Measurements from ENCODE around the gene FBXL20.

Gene FBXL20

GRCh38 chr17:39276113-39276512 is 125.3 kb downstream of the FBXL20 start:
- Histone ChIP-seq H3K9ac (no peak overlapping the region), H3K27ac (no peak overlapping the region), H2AFZ (ENCODE audit: low read depth) (no peak overlapping the region), H4K20me1 (ENCODE audit: insufficient read depth) (no peaks in the 10 kb centered on the region), H3K4me2 (no peak overlapping the region), H3K4me3 (IDR thresholded peaks at IDR 0.05; ENCODE audit: insufficient read depth, low read depth, low read length) (no peak overlapping the region), H3K27me3 (ENCODE audit: insufficient read depth, low read depth) (no peaks in the 10 kb centered on the region), H3K4me1 (ENCODE audit: low read depth, poor library complexity, severe bottlenecking) (no peaks in the 10 kb centered on the region), H3K79me2 (ENCODE audit: insufficient read depth, low read depth) (no peaks in the 10 kb centered on the region), H3K36me3 (ENCODE audit: insufficient read depth) (no peaks in the 10 kb centered on the region)
- no peak for TF ChIP-seq CTCF (conservative IDR thresholded peaks at IDR 0.05; ENCODE audit: low read depth, low read length)

- H3K4me2 ChIP-seq, result no peak overlapping the region
- no peak overlapping the region for H3K4me3 ChIP-seq (IDR thresholded peaks at IDR 0.05; ENCODE audit: insufficient read depth, low read depth, low read length)
- no peaks in the 10 kb centered on the region for H3K36me3 ChIP-seq (ENCODE audit: insufficient read depth)
- no peaks in the 10 kb centered on the region for H3K79me2 ChIP-seq (ENCODE audit: insufficient read depth, low read depth)
- no peak overlapping the region for H3K27ac ChIP-seq
- TF ChIP-seq CTCF (conservative IDR thresholded peaks at IDR 0.05; ENCODE audit: low read depth, low read length), result no peak
- H4K20me1 ChIP-seq (ENCODE audit: insufficient read depth), result no peaks in the 10 kb centered on the region
- no peaks in the 10 kb centered on the region for H3K27me3 ChIP-seq (ENCODE audit: insufficient read depth, low read depth)
- no peak overlapping the region for H2AFZ ChIP-seq (ENCODE audit: low read depth)
- no peaks in the 10 kb centered on the region for H3K4me1 ChIP-seq (ENCODE audit: low read depth, poor library complexity, severe bottlenecking)
- no peak overlapping the region for H3K9ac ChIP-seq
These were observed 129.9 kb downstream of the FBXL20 start for GRCh38 chr17:39271546-39271945.

- Histone ChIP-seq H3K9ac (no peak overlapping the region), H3K36me3 (ENCODE audit: insufficient read depth) (no peaks in the 10 kb centered on the region), H3K4me2 (no peak overlapping the region)
These were observed 130.5 kb downstream of the FBXL20 start for GRCh38 chr17:39270923-39271322.

GRCh38 chr17:39264119-39264518 is 137.3 kb downstream of the FBXL20 start:
- Histone ChIP-seq H3K4me2 (no peak overlapping the region), H3K79me2 (ENCODE audit: insufficient read depth, low read depth) (no peaks in the 10 kb centered on the region), H3K4me1 (ENCODE audit: low read depth, poor library complexity, severe bottlenecking) (no peaks in the 10 kb centered on the region), H2AFZ (ENCODE audit: low read depth) (no peak overlapping the region), H3K27me3 (ENCODE audit: insufficient read depth, low read depth) (no peaks in the 10 kb centered on the region), H3K4me3 (IDR thresholded peaks at IDR 0.05; ENCODE audit: insufficient read depth, low read depth, low read length) (no peak overlapping the region), H3K9ac (no peak overlapping the region), H3K27ac (no peak overlapping the region), H4K20me1 (ENCODE audit: insufficient read depth) (no peaks in the 10 kb centered on the region), H3K36me3 (ENCODE audit: insufficient read depth) (no peaks in the 10 kb centered on the region)
- no peak for TF ChIP-seq CTCF (conservative IDR thresholded peaks at IDR 0.05; ENCODE audit: low read depth, low read length)

More at GRCh38 chr17:39270923-39271322, 130.5 kb downstream of the FBXL20 start:
- no peaks in the 10 kb centered on the region for H3K4me1 ChIP-seq (ENCODE audit: low read depth, poor library complexity, severe bottlenecking)
- TF ChIP-seq CTCF (conservative IDR thresholded peaks at IDR 0.05; ENCODE audit: low read depth, low read length), result no peak; the same call in 1 of the 2 replicates
- no peaks in the 10 kb centered on the region for H3K79me2 ChIP-seq (ENCODE audit: insufficient read depth, low read depth)
- no peaks in the 10 kb centered on the region for H4K20me1 ChIP-seq (ENCODE audit: insufficient read depth)
- no peak overlapping the region for H3K27ac ChIP-seq
- H3K4me3 ChIP-seq (IDR thresholded peaks at IDR 0.05; ENCODE audit: insufficient read depth, low read depth, low read length), result no peak overlapping the region
- H2AFZ ChIP-seq (ENCODE audit: low read depth), result no peak overlapping the region
- no peaks in the 10 kb centered on the region for H3K27me3 ChIP-seq (ENCODE audit: insufficient read depth, low read depth)
